HEK293T (cell line): Measurements from ENCODE around the gene ARID4B.

Experiments
- BHLHE40 ChIP-seq: fragments of 450-650 bp; IDR thresholded peaks from 2 replicates; pipeline ENCODE4 v1.6.1; 2016; ENCODE audit warnings: mild to moderate bottlenecking, moderate library complexity, borderline replicate concordance
- ELF4 ChIP-seq: fragments of 450-650 bp; IDR thresholded peaks from 2 replicates; pipeline ENCODE4 v1.6.1; 2017; ENCODE audit warnings: antibody characterized with exemption
- NFRKB ChIP-seq: fragments of 450-650 bp; IDR thresholded peaks from 2 replicates; pipeline ENCODE4 v1.6.1; 2016; ENCODE audit warnings: mild to moderate bottlenecking, moderate library complexity
- SP1 ChIP-seq: fragments of 450-650 bp; IDR thresholded peaks from 2 replicates; pipeline ENCODE4 v1.6.1; 2017
- SUZ12 ChIP-seq: fragments of 450-650 bp; IDR thresholded peaks from 2 replicates; pipeline ENCODE4 v1.6.1; 2016; ENCODE audit warnings: mild to moderate bottlenecking
- TF ChIP-seq, protein P1 (sequence below): fragments of 450-650 bp; IDR thresholded peaks from 2 replicates; pipeline ENCODE4 v1.6.1; 2016

DNA sequence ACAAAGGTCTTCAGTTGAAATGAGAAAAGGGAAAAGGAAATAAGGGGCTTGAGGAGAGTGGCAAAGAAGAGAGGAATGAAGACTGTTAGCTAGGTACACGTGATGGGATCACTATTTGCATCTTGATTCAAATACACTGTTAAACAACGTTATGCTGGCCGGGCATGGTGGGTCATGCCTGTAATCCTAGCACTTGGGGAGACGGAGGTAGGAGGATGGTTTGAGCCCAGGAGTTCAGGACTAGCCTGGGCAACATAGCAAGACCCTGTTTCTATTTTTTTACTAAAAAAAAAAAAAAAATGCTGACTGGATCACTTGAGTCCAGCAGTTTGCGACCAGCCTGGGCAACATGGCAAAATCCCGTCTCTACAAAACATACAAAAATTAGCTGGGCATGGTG is 169.3 kb downstream of the ARID4B start:
- TF ChIP-seq SUZ12 (no peak), NFRKB (no peak), ELF4 (no peak), SP1 (no peak), BHLHE40 (no peak)
- TF ChIP-seq, protein P1, sequence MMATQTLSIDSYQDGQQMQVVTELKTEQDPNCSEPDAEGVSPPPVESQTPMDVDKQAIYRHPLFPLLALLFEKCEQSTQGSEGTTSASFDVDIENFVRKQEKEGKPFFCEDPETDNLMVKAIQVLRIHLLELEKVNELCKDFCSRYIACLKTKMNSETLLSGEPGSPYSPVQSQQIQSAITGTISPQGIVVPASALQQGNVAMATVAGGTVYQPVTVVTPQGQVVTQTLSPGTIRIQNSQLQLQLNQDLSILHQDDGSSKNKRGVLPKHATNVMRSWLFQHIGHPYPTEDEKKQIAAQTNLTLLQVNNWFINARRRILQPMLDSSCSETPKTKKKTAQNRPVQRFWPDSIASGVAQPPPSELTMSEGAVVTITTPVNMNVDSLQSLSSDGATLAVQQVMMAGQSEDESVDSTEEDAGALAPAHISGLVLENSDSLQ: no peak
